ENCODE data around the gene PBX2. TPM values are rescaled to one million over a fixed set of nuclear protein-coding genes. Genes with fewer than 3 reads are reported as not detected.
"Not testable (repeated sequence)": the region's sequence is repeated elsewhere in the genome, so short reads cannot be mapped to it uniquely, and the experiment has no call there.

Gene PBX2
- total RNA-seq, 1 donor from 2014 or later: 50.1 TPM

GRCh38 chr6:32146687-32147086 is 43.3 kb downstream of the PBX2 start:
- Histone ChIP-seq H3K4me1 (ENCODE audit: control insufficient read depth in 3 of 3, insufficient read depth in 3 of 3, low read length in 3 of 3) (no peaks in the 10 kb centered on the region), H3K9ac (ENCODE audit: low read depth in 1 of 3, low read length in 3 of 3) (no peak overlapping the region), H3K9me3 (ENCODE audit: control insufficient read depth in 3 of 3, low read length in 3 of 3) (no peaks in the 10 kb centered on the region)

DNA sequence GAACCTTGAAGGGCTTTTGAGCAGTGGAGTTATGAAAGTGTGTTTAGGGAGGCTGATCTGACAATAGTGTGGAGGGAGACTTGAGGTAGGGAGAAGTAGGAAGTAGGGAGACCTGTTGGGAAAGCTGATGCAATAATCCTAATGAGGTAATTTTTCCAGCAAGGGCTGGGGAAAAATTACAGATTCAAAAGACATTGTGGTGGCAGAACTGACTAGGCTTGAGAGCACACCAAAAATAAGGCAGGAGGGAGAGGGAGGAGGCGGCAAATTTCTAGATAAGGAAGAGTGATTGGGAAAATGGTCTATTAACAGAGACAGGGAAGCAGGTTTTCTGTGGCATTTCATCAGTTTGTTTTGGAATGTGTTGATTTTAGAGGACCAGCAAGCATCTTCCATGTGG is 43.7 kb downstream of the PBX2 start:
- no peaks in the 10 kb centered on the region for H3K36me3 ChIP-seq (ENCODE audit: control insufficient read depth in 3 of 3, insufficient read depth in 3 of 3, low read length in 3 of 3)
- no peak overlapping the region for H3K4me3 ChIP-seq (ENCODE audit: low read length in 3 of 3)
- no peaks in the 10 kb centered on the region for H3K9me3 ChIP-seq (ENCODE audit: control insufficient read depth in 3 of 3, low read length in 3 of 3)
- no peak overlapping the region for H3K9ac ChIP-seq (ENCODE audit: low read depth in 1 of 3, low read length in 3 of 3)
- no peaks in the 10 kb centered on the region for H3K4me1 ChIP-seq (ENCODE audit: control insufficient read depth in 3 of 3, insufficient read depth in 3 of 3, low read length in 3 of 3)
- H3K27ac ChIP-seq (ENCODE audit: low read depth, low read length): no peak overlapping the region
- H3K27me3 ChIP-seq (ENCODE audit: control insufficient read depth in 3 of 3, insufficient read depth in 3 of 3, low read length in 3 of 3): peaks cover 14 to 33% (median 25%) of the 10 kb centered on the region in 3 donors

More at GRCh38 chr6:32146687-32147086, 43.3 kb downstream of the PBX2 start:
- H3K27me3 ChIP-seq (ENCODE audit: control insufficient read depth in 3 of 3, insufficient read depth in 3 of 3, low read length in 3 of 3): peaks cover 17 to 34% (median 25%) of the 10 kb centered on the region in 3 donors
- no peak overlapping the region for H3K4me3 ChIP-seq (ENCODE audit: low read length in 3 of 3)
- H3K36me3 ChIP-seq (ENCODE audit: control insufficient read depth in 3 of 3, insufficient read depth in 3 of 3, low read length in 3 of 3): no peaks in the 10 kb centered on the region
- no peak overlapping the region for H3K27ac ChIP-seq (ENCODE audit: low read depth, low read length)

- not testable (repeated sequence) for H3K9me3 ChIP-seq (ENCODE audit: control insufficient read depth in 3 of 3, low read length in 3 of 3); H3K27ac ChIP-seq (ENCODE audit: low read depth, low read length); H3K4me3 ChIP-seq (ENCODE audit: low read length in 3 of 3); H3K36me3 ChIP-seq (ENCODE audit: control insufficient read depth in 3 of 3, insufficient read depth in 3 of 3, low read length in 3 of 3); H3K4me1 ChIP-seq (ENCODE audit: control insufficient read depth in 3 of 3, insufficient read depth in 3 of 3, low read length in 3 of 3); H3K9ac ChIP-seq (ENCODE audit: low read depth in 1 of 3, low read length in 3 of 3)
- H3K27me3 ChIP-seq (ENCODE audit: control insufficient read depth in 3 of 3, insufficient read depth in 3 of 3, low read length in 3 of 3): peaks cover 5 to 18% (median 17%) of the 10 kb centered on the region in 3 donors
These were observed 45.8 kb downstream of the PBX2 start for GRCh38 chr6:32144238-32144637.

- Histone ChIP-seq H3K4me1 (ENCODE audit: control insufficient read depth in 3 of 3, insufficient read depth in 3 of 3, low read length in 3 of 3) (no peaks in the 10 kb centered on the region), H3K36me3 (ENCODE audit: control insufficient read depth in 3 of 3, insufficient read depth in 3 of 3, low read length in 3 of 3) (no peaks in the 10 kb centered on the region), H3K9me3 (ENCODE audit: control insufficient read depth in 3 of 3, low read length in 3 of 3) (no peaks in the 10 kb centered on the region), H3K27me3 (ENCODE audit: control insufficient read depth in 3 of 3, insufficient read depth in 3 of 3, low read length in 3 of 3) (no peaks in the 10 kb centered on the region), H3K9ac (ENCODE audit: low read depth in 1 of 3, low read length in 3 of 3) (no peak overlapping the region), H3K4me3 (ENCODE audit: low read length in 3 of 3) (no peak overlapping the region), H3K27ac (ENCODE audit: low read depth, low read length) (no peak overlapping the region)
These were observed 49.5 kb downstream of the PBX2 start for GRCh38 chr6:32140420-32141046.

- Histone ChIP-seq H3K27ac (ENCODE audit: low read depth, low read length) (no peak overlapping the region), H3K27me3 (ENCODE audit: control insufficient read depth in 3 of 3, insufficient read depth in 3 of 3, low read length in 3 of 3) (no peaks in the 10 kb centered on the region), H3K4me3 (ENCODE audit: low read length in 3 of 3) (no peak overlapping the region), H3K9me3 (ENCODE audit: control insufficient read depth in 3 of 3, low read length in 3 of 3) (no peaks in the 10 kb centered on the region), H3K9ac (ENCODE audit: low read depth in 1 of 3, low read length in 3 of 3) (no peak overlapping the region), H3K4me1 (ENCODE audit: control insufficient read depth in 3 of 3, insufficient read depth in 3 of 3, low read length in 3 of 3) (no peaks in the 10 kb centered on the region), H3K36me3 (ENCODE audit: control insufficient read depth in 3 of 3, insufficient read depth in 3 of 3, low read length in 3 of 3) (no peaks in the 10 kb centered on the region)
These were observed 50.4 kb downstream of the PBX2 start for GRCh38 chr6:32139590-32139989.

- H3K9me3 ChIP-seq (ENCODE audit: control insufficient read depth in 3 of 3, low read length in 3 of 3): no peaks in the 10 kb centered on the region
- no peak overlapping the region for H3K9ac ChIP-seq (ENCODE audit: low read depth in 1 of 3, low read length in 3 of 3)
- H3K27me3 ChIP-seq (ENCODE audit: control insufficient read depth in 3 of 3, insufficient read depth in 3 of 3, low read length in 3 of 3): no peaks in the 10 kb centered on the region
- no peak overlapping the region for H3K4me3 ChIP-seq (ENCODE audit: low read length in 3 of 3)
- no peaks in the 10 kb centered on the region for H3K4me1 ChIP-seq (ENCODE audit: control insufficient read depth in 3 of 3, insufficient read depth in 3 of 3, low read length in 3 of 3)
- no peak overlapping the region for H3K27ac ChIP-seq (ENCODE audit: low read depth, low read length)
- no peaks in the 10 kb centered on the region for H3K36me3 ChIP-seq (ENCODE audit: control insufficient read depth in 3 of 3, insufficient read depth in 3 of 3, low read length in 3 of 3)
These were observed 52.5 kb downstream of the PBX2 start for GRCh38 chr6:32137454-32137853.

Small RNAs within 50 kb of the gene (small RNA-seq; reads per million reads assigned to genes)
- gene AL662884.1 (not detected), gene MIR6833 (not detected)

Other genes starting within 250 kb of the PBX2 start
- gene CFB, start 244.1 kb downstream of the PBX2 start, total RNA-seq: 3.7 TPM
- gene NELFE, start 231.2 kb downstream of the PBX2 start, total RNA-seq: 61.6 TPM
- gene SKIC2, start 231.0 kb downstream of the PBX2 start, total RNA-seq: 25.1 TPM
- 4.7 TPM for gene DXO, start 218.1 kb downstream of the PBX2 start, total RNA-seq
- gene C4A, start 208.1 kb downstream of the PBX2 start, total RNA-seq: 14.1 TPM
- gene C4B, start 175.4 kb downstream of the PBX2 start, total RNA-seq: 18.3 TPM
- gene CYP21A2, start 151.8 kb downstream of the PBX2 start, total RNA-seq: not detected
- 130 TPM for gene TNXB, start 80.9 kb downstream of the PBX2 start, total RNA-seq
- gene ATF6B, start 62.0 kb downstream of the PBX2 start, total RNA-seq: 14.1 TPM
- 5.7 TPM for gene FKBPL, start 59.9 kb downstream of the PBX2 start, total RNA-seq
- gene PRRT1, start 38.3 kb downstream of the PBX2 start, total RNA-seq: not detected
- gene PPT2, start 36.1 kb downstream of the PBX2 start, total RNA-seq: 31.3 TPM
- gene EGFL8, start 25.6 kb downstream of the PBX2 start, total RNA-seq: 14.6 TPM
- gene AGPAT1, start 14.1 kb downstream of the PBX2 start, total RNA-seq: 8.4 TPM
- gene RNF5, start 11.8 kb downstream of the PBX2 start, total RNA-seq: 57.9 TPM
- 0.52 TPM for gene AGER, start 5.9 kb downstream of the PBX2 start, total RNA-seq
- 1.6 TPM for gene GPSM3, start 2.4 kb upstream of the PBX2 start, total RNA-seq
- gene NOTCH4, start 33.9 kb upstream of the PBX2 start, total RNA-seq: 9.9 TPM
- gene TSBP1, start 181.7 kb upstream of the PBX2 start, total RNA-seq: not detected
- gene BTNL2, start 217.0 kb upstream of the PBX2 start, total RNA-seq: not detected
- gene HLA-DRA, start 249.7 kb upstream of the PBX2 start, total RNA-seq: 54.3 TPM

Data from skeletal muscle tissue (tissue), 5 donors.